KMS-11 (cell line): ENCODE measurements around the gene PIK3CD.

ENCODE experiments used
- H2AFZ ChIP-seq: fragments of 200-600 bp; sonication (generic); 2 replicates; pipeline ENCODE4 v1.6.1; 2016; ENCODE audit warnings: antibody characterized with exemption, mixed run types, low read depth
- H3K27ac ChIP-seq: fragments of 200-600 bp; sonication (generic); 2 replicates; pipeline ENCODE4 v1.6.1; 2016; ENCODE audit warnings: mild to moderate bottlenecking, mixed run types
- H3K27me3 ChIP-seq: fragments of 200-600 bp; sonication (generic); 2 replicates; pipeline ENCODE4 v1.6.1; 2017; ENCODE audit warnings: mild to moderate bottlenecking, low read depth, mixed run types, moderate library complexity; ENCODE audit not compliant: insufficient read depth
- H3K36me3 ChIP-seq: fragments of 200-600 bp; sonication (generic); 2 replicates; pipeline ENCODE4 v1.6.1; 2017; ENCODE audit warnings: mild to moderate bottlenecking, mixed run types; ENCODE audit not compliant: insufficient read depth
- H3K4me1 ChIP-seq: fragments of 200-600 bp; sonication (generic); 2 replicates; pipeline ENCODE4 v1.6.1; 2016; ENCODE audit warnings: mild to moderate bottlenecking, low read depth, mixed run types; ENCODE audit not compliant: poor library complexity, severe bottlenecking
- H3K4me2 ChIP-seq: fragments of 200-600 bp; sonication (generic); 2 replicates; pipeline ENCODE4 v1.7.0; 2016; ENCODE audit warnings: mild to moderate bottlenecking, mixed run types
- H3K4me3 ChIP-seq: fragments of 200-600 bp; sonication (generic); IDR thresholded peaks from 2 replicates; pipeline ENCODE4 v1.6.1; 2017; ENCODE audit warnings: low read depth, low read length, mixed read lengths; ENCODE audit not compliant: insufficient read depth
- H3K79me2 ChIP-seq: fragments of 200-600 bp; sonication (generic); 2 replicates; pipeline ENCODE4 v1.6.1; 2016; ENCODE audit warnings: low read depth, mixed run types; ENCODE audit not compliant: insufficient read depth
- H3K9ac ChIP-seq: fragments of 200-600 bp; sonication (generic); 2 replicates; pipeline ENCODE4 v1.6.1; 2016; ENCODE audit warnings: mild to moderate bottlenecking, mixed run types
- H4K20me1 ChIP-seq: fragments of 200-600 bp; sonication (generic); 2 replicates; pipeline ENCODE4 v1.6.1; 2016; ENCODE audit warnings: mild to moderate bottlenecking, mixed run types; ENCODE audit not compliant: insufficient read depth
- CTCF ChIP-seq: fragments of 200-600 bp; sonication (generic); conservative IDR thresholded peaks from 2 replicates; pipeline ENCODE4 v1.6.1; 2017; ENCODE audit warnings: low read depth, mild to moderate bottlenecking, antibody characterized with exemption, low read length, moderate library complexity, mixed read lengths

Gene PIK3CD

GRCh38 chr1:9606948-9607347 lies 44.6 kb upstream of the PIK3CD start:
- H3K4me3 ChIP-seq: no peak overlapping the region
- H4K20me1 ChIP-seq: no peaks in the 10 kb centered on the region
- no peaks in the 10 kb centered on the region for H3K79me2 ChIP-seq
- H3K4me1 ChIP-seq: no peaks in the 10 kb centered on the region
- no peak for TF ChIP-seq CTCF
- no peak overlapping the region for H3K4me2 ChIP-seq
- no peaks in the 10 kb centered on the region for H3K27me3 ChIP-seq
- no peaks in the 10 kb centered on the region; the same call in 1 of the 2 replicates for H3K36me3 ChIP-seq
- H3K27ac ChIP-seq: no peak overlapping the region
- no peak overlapping the region for H3K9ac ChIP-seq
- no peak overlapping the region for H2AFZ ChIP-seq

GRCh38 chr1:9607352-9607751 lies 44.2 kb upstream of the PIK3CD start:
- Histone ChIP-seq H3K9ac (no peak overlapping the region), H4K20me1 (no peaks in the 10 kb centered on the region), H3K4me2 (no peak overlapping the region), H3K36me3 (no peaks in the 10 kb centered on the region; the same call in 1 of the 2 replicates), H3K79me2 (no peaks in the 10 kb centered on the region), H3K27ac (no peak overlapping the region), H3K4me3 (no peak overlapping the region), H3K4me1 (no peaks in the 10 kb centered on the region), H2AFZ (no peak overlapping the region), H3K27me3 (no peaks in the 10 kb centered on the region)
- TF ChIP-seq CTCF: no peak

- no peak for TF ChIP-seq CTCF
- Histone ChIP-seq H3K36me3 (no peaks in the 10 kb centered on the region; the same call in 1 of the 2 replicates), H2AFZ (no peak overlapping the region), H3K4me3 (no peak overlapping the region), H3K79me2 (no peaks in the 10 kb centered on the region), H4K20me1 (no peaks in the 10 kb centered on the region), H3K4me1 (no peaks in the 10 kb centered on the region), H3K27me3 (no peaks in the 10 kb centered on the region), H3K9ac (no peak overlapping the region), H3K27ac (no peak overlapping the region), H3K4me2 (no peak overlapping the region)
Measured at GRCh38 chr1:9609998-9610397, 41.5 kb upstream of the PIK3CD start.

GRCh38 chr1:9610548-9610947 lies 41.0 kb upstream of the PIK3CD start:
- Histone ChIP-seq H3K9ac (no peak overlapping the region), H3K4me2 (no peak overlapping the region), H3K4me1 (no peaks in the 10 kb centered on the region), H3K27me3 (no peaks in the 10 kb centered on the region), H3K36me3 (no peaks in the 10 kb centered on the region; the same call in 1 of the 2 replicates), H2AFZ (no peak overlapping the region), H3K27ac (no peak overlapping the region), H3K79me2 (no peaks in the 10 kb centered on the region), H4K20me1 (no peaks in the 10 kb centered on the region), H3K4me3 (no peak overlapping the region)
- TF ChIP-seq CTCF: no peak
